Fibroblast of skin of left quadriceps (primary cell): ENCODE results near the gene SUCLA2.

Source experiments
- DNase-seq, 2 experiments: peaks; one replicate each; pipeline ENCODE4 v3.0.0-alpha.2; 2013; ENCODE audit warnings: low read depth in 2 of 2

The SUCLA2 gene

DNA sequence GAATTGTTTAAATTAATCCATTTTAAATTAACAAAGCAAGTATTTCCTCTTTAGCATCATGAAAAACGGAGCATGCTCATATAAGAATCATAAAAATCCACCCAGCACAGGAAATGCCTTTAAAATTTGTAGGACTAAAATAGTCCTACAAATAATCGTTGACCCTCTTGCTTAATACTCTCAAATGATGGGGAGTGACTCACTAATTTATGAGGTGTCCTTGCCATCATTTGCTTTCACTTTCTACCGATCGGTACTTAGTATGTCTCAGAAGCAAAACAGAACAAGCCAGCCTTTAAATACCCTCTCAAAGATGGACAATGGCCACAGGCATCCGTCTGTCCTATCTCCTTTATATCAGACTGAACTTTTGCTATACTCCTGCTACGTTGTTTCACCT, 97.2 kb downstream of the SUCLA2 start:
- DNase-seq: peak; percentile 46 to 50

DNA sequence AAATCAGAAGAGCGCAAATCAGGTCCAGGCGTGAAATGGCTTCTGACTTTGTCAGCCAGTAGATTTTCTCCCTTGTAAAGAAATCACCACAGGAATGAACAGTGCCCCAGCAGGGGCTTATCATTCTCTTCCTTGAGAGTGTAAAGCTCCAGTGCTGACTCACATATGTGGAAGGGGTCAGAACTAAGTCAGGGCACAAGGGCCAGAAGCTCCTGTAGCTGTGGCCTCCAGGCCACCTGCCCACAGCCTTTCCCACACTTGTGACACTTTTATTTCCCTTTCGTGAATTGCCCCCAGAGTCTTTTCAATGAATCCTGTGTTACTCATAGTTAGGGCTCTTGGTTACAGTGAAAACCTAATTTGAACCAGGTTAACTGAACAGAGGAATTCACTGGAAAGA, 99.6 kb downstream of the SUCLA2 start:
- DNase-seq: peak; percentile 57 to 63

DNA sequence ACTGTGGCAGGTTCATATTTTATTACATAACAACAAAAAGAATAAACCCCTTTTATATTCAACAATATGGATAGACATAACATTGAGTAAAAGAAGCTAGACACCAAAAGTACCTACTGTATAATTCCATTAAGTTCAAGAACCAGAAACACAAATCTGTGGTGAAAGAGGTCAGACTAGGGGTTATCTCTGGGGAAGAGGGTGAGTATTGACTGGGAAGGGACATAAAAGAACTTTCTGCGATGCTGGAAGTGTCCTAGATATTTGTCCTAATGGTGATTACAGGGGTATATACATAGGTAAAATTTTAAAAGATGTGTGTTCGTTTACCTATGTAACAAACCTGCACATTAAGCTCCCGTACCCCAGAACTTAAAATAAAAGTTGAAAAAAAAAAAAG, 103.0 kb downstream of the SUCLA2 start:
- no peak for DNase-seq

DNA sequence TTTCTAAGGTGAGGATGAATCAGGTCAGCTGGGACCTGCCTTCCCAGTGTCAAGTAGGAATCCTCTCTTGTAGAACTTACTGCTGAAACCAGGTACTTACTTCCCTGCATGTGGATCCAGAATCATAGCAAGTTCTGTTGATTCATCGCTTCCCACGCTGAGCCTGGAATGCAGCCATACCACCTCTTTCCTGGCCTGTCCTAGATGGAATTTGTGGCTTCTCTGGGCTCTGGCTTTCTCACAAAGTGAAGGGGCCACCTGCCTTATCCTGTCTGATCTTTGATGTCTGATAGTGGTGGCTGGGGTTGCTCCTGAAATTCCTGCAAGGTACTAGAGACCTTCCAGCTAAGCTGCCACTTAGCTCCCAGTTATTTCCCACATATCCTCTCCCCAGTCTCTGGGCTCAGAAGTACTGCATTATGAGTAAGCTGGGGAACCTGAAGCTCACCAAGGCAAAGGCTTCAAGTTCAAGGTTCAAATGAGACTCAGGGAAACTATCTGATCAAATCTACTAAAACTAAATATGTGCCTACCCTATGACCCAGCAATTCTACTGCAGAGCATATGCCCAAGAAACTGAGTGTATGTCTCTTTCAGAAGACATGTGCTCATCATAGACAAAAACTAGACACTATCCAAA, 103.5 kb downstream of the SUCLA2 start:
- peak in 1 of 2 experiments; percentile 22 for DNase-seq

DNA sequence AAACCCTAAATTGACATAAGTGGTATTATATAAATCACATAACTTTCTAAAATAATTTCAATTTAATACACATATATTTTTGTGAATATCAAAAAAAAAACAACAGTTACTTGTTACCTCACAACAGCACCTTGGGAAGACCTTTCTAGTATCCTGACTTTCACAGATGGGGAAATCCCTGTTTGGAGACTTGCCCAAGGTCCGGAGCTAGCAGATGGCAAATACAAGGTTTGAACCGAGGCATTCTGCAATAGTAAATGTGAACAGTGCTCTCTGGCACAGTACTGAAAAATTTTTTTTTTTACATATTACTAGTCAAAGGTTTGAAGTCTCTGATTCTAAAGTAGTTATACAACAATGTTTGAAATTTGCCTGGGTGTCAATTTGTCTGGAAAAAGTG, 104.5 kb downstream of the SUCLA2 start:
- DNase-seq: no peak

DNA sequence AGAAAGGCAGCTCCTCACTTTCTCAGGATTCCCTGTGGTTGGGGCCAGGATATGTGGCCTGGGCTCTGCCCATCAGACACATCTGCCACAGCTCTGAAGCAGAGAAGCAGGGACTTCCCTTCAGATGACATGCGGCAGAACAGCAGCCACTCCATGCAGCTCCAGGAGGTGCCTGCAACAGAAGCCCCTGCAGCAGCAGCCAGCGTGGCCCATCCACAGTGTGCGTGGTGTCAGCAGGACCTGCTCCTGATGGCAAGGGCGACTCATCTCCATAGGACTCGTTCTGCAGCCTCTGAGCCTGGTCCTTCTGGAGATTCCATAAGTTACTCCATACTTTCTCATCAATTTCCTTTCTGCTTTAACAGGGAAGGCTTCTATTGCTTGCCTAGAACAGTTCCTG, 105.0 kb downstream of the SUCLA2 start:
- no peak for DNase-seq

DNA sequence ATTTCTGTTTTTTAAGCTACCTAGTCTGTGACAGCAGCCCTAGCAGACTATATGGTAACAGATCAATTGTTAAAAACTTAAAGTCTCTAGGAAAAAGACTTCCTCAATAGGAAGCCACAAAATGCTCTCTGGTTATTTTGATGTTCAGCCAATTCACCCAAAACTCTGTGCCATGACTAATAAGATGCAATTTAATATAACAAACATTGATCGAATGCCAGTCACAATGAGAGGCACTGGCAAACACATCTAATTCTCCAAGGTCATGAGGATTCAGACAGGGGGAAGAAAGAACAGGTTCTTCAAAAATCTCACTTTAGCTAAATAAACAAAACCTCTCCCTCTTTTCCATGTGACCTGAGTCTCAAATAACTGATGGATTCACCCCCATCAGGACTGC, 107.5 kb downstream of the SUCLA2 start:
- no peak for DNase-seq
